Right cardiac atrium (tissue), 5 donors: ENCODE data around the gene FOXQ1. TPM values are rescaled to one million over a fixed set of nuclear protein-coding genes. Genes with fewer than 3 reads are reported as not detected.

Experiments used
- ATAC-seq, 2 donors: fragments of 200-7000 bp; cut with Tn5 transposase; one replicate each; pipeline versions ENCODE4 v1.8.0 to v1.9.1; 2020; ENCODE audit warnings: moderate library complexity in 2 of 2, mild to moderate bottlenecking in 1 of 2
- DNase-seq, 3 donors: peaks; one replicate each; pipeline ENCODE4 v3.0.0-alpha.2; 2020
- H3K27ac ChIP-seq: one replicate; pipeline ENCODE4 v1.5.1; 2013; ENCODE audit warnings: mild to moderate bottlenecking, low read length, control low read depth, moderate library complexity
- H3K27me3 ChIP-seq: one replicate; pipeline ENCODE4 v1.6.1; 2013; ENCODE audit not compliant: control insufficient read depth, insufficient read depth
- H3K4me1 ChIP-seq: one replicate; pipeline ENCODE4 v1.6.1; 2013; ENCODE audit warnings: low read length; ENCODE audit not compliant: control insufficient read depth, insufficient read depth
- H3K4me3 ChIP-seq: one replicate; pipeline ENCODE4 v1.5.1; 2013; ENCODE audit warnings: low read length, control low read depth
- H3K9me3 ChIP-seq: one replicate; pipeline ENCODE4 v1.6.1; 2013; ENCODE audit warnings: low read length; ENCODE audit not compliant: control insufficient read depth
- WGBS: extraction: QIAGEN DNeasy Blood & Tissue Kit; methylation state at CpG from one replicate; pipeline ENCODE4 v1.1.7; 2013; 5-methylcytosine and 5-hydroxymethylcytosine counted together
- intact Hi-C, 4 donors: fragments of 100-400 bp; cut with DNase I; formaldehyde crosslinking; loops; one replicate each; pipeline versions ENCODE4 v1.11.0 to v1.14.0; 2022 to 2023
- polyA plus RNA-seq: library from polyadenylated mRNA; stranded (reverse); fragments of 200-250 nt; gene quantifications from one replicate; pipeline ENCODE4 v1.2.3, GENCODE V29; 2013
- total RNA-seq, 4 donors: library from RNA; stranded (reverse); fragmentation: NEBNext Ultra II Directional; extraction: Animal tissue kit (Norgen Biotek cat#: 25700); gene quantifications; one replicate each; pipeline ENCODE4 v1.2.1, GENCODE V29; 2021
- donor health status: healthy with polysubstance abuse.
- donor health status: DM: no; HTN: yes; CAD: no.
- donor health status: DM: no; HTN: no; CAD: no.
- donor health status: DM: no; HTN: yes; CAD: no; lungs with severe emphysema.
- donor health status: DM: yes; HTN: yes; CAD: no.

Gene FOXQ1
- total and polyA plus RNA-seq, 5 donors = not detected

DNA sequence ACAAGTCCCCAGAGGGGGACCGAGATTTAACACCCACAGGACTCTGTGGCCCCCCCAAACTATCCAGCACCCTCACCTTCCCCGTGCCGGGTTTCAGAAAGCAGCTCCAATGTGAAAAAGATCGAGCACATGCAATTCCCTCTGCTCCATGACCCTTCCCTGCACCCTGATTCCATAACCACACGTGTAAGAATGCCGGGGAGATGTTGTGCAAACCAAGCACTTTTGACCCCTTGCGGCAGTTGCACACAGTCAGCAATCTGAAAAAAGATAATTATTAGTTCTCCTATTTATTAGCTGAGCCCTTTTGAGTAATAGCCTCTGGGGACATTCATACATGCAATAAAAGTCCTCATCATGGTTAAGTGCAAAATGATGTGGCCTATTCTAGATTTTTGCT, 13.0 kb downstream of the FOXQ1 start:
- 79% methylated on average over 7 of the region's 7 CpGs for WGBS
- intact Hi-C loops = no loop called here
- no peaks in the 10 kb centered on the region for H3K27me3 ChIP-seq
- DNase-seq (no peak), ATAC-seq (no peak)
- H3K4me3 ChIP-seq = no peak overlapping the region
- no peaks in the 10 kb centered on the region for H3K9me3 ChIP-seq
- no peaks in the 10 kb centered on the region for H3K4me1 ChIP-seq
- H3K27ac ChIP-seq = no peak overlapping the region

DNA sequence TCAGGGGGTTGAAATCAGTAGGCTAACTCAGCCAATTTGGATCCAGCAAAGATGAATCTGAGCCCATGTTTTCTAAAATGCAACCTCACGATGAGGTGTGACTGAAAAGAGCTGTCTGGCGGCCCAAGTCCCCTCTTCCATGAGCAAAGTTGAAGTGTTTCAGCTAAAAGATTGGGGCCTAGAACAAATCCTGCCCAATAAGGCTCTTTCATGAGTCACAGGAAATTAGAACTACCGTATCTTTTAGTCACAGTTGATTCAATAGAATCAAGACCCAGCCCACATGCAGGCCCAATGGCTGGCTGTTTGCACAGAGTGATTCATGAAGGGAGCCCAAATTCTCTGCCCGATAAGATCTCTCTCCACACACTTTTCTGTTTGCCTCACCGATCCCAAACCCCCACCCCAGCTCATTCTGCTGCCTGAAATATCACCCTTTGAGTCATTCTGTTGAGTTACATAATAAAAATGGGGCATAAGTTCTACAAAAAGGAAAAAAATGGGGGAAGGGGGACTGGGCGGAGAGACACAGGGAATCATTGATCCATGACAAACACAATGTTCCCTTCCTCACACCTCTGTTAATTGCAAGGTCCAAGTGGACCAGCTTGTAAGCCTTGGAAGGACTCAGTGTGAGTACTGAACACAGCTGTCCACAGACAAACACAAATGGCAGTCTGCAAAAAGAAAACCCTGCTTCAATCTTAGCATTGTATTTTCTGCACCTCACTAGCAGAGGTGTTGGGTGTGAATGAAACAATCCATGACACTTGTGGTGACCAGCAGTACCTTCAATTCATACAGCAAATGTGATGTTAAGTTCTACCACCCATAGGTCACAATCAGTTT, 13.8 kb downstream of the FOXQ1 start:
- Histone ChIP-seq H3K27me3 (no peaks in the 10 kb centered on the region), H3K9me3 (no peaks in the 10 kb centered on the region), H3K4me3 (no peak overlapping the region), H3K27ac (no peak overlapping the region), H3K4me1 (no peaks in the 10 kb centered on the region)
- ATAC-seq = peak; percentile 24 to 62
- intact Hi-C loops = no loop called here
- WGBS = 65% methylated on average over 6 of the region's 6 CpGs
- DNase-seq = no peak

DNA sequence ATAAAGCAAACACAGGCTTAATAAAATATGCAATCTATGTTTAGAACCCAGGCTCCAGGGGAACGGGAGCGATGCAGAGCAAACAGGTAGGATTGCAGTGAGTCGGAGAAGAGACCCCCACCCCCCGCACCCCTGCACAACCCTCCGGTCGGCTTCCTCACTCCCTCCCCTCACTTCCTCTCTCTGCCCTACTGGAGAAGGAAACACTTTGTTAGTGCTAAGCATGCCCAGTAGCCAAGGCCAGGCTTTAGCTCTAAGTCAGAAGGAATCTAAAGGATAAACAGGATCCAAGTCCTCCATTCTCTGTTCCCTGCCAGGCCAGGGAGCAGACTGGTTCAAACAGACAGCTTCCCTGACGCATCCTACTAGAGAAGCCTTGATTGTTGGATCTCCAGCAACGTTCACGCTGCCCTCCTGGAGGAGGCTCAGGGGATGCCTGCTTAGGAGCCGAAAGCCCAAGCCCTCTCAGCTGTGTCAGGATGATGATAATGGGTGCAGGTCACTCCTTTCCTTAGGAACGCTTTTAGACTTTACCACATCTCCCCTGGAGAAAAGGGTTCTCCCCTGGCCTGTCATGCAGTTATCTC, 14.7 kb downstream of the FOXQ1 start:
- DNase-seq (no peak), ATAC-seq (no peak)
- Histone ChIP-seq H3K9me3 (no peaks in the 10 kb centered on the region), H3K27ac (no peak overlapping the region), H3K4me3 (no peak overlapping the region), H3K27me3 (no peaks in the 10 kb centered on the region), H3K4me1 (no peaks in the 10 kb centered on the region)
- intact Hi-C loops = no loop called here
- whole genome bisulfite sequencing = 51% methylated on average over 11 of the region's 11 CpGs

DNA sequence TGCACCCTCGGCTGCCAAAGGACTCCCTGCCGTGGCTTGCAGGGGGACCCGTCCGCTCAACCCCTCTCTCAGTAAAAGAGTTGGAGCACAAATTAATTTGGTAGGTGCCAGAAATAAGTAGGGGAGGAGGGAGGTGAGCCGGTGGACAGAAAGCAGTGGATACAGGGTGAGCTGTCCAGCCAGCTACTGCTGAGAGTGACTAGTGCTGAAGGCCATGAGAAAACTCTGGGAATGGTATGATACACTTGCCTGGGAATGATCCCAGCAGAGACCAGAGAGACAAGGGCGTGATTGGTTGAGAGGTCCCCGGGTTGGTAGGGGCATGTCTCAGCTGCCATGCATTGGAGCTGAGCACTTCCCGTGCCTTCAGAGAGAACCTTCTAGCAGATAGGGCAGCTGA, 15.7 kb downstream of the FOXQ1 start:
- intact Hi-C loops = no loop called here
- no peak for DNase-seq
- no peak for ATAC-seq
- H3K27ac ChIP-seq = no peak overlapping the region
- H3K27me3 ChIP-seq = no peaks in the 10 kb centered on the region
- H3K4me1 ChIP-seq = no peaks in the 10 kb centered on the region
- H3K9me3 ChIP-seq = no peaks in the 10 kb centered on the region
- WGBS = 74% methylated on average over 8 of the region's 8 CpGs
- H3K4me3 ChIP-seq = no peak overlapping the region

DNA sequence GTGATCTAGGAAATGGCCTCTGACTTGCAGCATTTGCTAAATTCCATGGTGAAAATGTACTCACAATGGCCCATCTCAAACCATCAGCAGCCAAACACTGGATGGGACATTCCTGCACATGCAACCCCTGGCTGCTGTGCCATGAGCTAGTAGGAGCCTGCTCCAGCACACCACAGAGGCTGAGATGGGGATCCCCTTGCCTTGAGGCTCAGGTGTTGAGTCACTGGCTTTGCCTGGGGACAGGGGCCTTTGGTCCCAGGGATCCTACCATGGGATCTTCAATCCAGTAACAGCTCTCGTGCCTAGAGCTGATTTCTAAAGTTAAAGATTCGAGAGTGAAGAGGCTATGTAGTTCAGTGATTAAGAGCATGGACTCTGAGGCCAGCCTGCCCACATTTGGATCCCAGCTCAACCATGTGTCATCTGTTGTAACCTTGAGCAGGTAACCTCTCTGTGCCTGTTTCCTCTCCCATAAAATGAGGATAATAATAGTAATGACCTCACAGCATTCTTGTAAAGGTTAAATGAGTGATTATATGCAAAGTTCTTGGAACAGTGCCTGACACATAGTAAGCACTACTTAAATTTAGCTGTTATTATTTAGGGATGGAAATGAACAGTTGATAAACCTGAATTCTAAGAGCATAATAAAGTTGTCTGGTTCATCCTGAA, 16.4 kb downstream of the FOXQ1 start:
- Histone ChIP-seq H3K27ac (no peak overlapping the region), H3K27me3 (no peaks in the 10 kb centered on the region), H3K4me3 (no peak overlapping the region), H3K9me3 (no peaks in the 10 kb centered on the region), H3K4me1 (no peaks in the 10 kb centered on the region)
- ATAC-seq (no peak), DNase-seq (no peak)
- intact Hi-C loops = no loop called here
- WGBS = 83% methylated on average over 2 of the region's 2 CpGs

DNA sequence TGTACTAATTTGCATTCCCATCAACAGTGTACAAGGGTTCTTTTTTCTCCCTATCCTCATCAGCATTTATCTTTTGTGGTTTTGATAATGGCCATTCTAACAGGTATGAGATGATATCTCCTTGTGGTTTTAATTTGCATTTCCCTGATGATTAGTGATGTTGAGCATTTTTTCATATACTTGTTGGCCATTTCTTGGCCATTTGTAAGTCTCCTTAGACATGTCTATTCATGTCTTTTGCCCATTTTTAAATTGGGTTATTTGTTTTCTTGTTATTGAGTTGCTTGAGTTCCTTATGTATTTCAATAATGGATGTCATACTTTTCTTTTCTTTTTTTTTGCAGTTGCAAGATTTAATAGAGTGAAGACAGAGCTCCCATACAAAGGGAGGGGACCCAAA, 17.8 kb downstream of the FOXQ1 start:
- no peak overlapping the region for H3K4me3 ChIP-seq
- no peaks in the 10 kb centered on the region for H3K4me1 ChIP-seq
- H3K27me3 ChIP-seq = no peaks in the 10 kb centered on the region
- ATAC-seq = no peak
- no peak for DNase-seq
- no peak overlapping the region for H3K27ac ChIP-seq
- H3K9me3 ChIP-seq = no peaks in the 10 kb centered on the region
- intact Hi-C loops = no loop called here

DNA sequence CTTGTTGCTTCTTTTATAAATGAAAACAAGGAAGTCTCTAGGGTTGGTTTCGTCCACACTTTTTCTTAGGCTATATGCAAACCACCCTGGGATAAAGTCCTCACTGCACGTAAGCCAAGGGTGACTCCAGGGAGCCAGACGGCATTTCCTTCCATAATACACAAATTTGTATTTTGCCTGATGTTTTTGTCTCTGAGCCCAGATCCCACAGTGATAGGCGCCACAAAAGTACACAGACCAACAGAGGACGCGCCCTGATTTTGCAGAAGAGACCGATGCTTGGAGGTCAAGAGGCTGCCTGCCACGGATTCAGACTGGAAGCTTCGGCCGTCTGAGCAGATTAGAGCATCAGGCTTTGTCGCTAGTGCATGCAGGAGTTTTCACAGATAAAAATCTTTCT, 22.8 kb downstream of the FOXQ1 start:
- Histone ChIP-seq H3K4me1 (no peaks in the 10 kb centered on the region), H3K27ac (no peak overlapping the region), H3K4me3 (no peak overlapping the region), H3K9me3 (peaks cover 2% of the 10 kb centered on the region), H3K27me3 (no peaks in the 10 kb centered on the region)
- 47% methylated on average over 11 of the region's 11 CpGs for WGBS
- no peak for DNase-seq
- intact Hi-C loops = no loop called here
- ATAC-seq = no peak

DNA sequence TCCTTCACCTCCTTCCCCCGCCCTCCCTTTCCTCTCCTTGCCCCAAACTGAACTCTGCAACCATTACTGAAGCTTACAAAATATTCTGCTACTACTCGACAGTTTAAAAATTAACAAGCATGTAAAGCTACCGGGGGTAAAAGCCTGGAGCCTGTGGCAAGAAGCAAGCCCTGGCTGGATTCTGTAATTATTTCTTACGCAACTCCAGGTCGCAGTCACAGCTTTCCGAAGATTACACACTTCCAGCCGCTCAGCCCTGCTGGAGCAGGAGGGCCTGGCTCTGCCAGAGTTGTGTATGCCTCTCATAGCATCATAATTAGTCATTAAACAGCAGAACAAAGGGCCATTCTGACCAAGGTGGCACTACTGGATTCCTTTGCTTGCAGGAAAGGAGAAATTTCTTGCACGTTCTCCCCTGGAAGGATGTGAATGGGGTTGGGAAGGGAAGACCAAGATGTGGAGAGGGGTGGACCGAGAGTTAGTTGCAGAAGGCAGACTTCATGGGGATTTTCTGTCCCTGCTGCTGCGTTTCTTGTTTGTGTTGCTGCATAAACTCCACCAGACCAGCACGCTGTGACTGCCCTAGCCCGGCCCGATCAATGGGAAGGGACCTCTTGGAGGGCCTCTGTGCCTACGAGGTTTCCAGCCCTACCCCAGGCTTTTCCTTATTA, 23.6 kb downstream of the FOXQ1 start:
- intact Hi-C loops = no loop called here
- peak; percentile 69 to 76 (median 70) for DNase-seq

DNA sequence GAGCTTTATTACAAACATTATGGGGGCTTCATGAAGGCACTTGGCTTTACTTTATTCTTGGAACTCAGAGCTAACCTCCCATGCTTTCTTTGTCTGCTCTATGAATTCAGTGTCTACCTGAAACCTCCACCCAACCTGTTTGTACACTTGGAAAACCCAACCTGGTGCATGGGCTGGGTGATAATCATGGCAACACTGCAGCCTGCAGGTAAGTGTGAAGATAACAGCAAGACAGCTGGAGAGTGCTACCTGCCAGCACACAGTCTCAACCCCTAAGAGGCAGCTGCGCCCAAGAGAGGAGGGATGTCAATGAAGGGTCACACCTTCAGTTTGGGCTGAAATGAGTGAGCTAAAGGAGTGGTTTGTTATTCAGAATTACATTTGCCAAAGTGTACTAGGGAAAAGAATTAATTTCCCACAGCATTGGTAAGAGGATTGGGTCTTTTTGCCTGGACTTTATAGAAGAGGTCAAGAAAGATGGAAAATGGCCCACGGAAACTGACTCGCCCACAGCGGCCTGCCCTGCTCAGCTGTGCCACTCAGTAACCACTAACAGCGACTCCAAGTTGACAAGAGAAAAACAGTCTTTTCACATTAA, 24.4 kb downstream of the FOXQ1 start:
- ATAC-seq (no peak), DNase-seq (no peak)
- Histone ChIP-seq H3K4me1 (no peaks in the 10 kb centered on the region), H3K27me3 (no peaks in the 10 kb centered on the region), H3K9me3 (peaks cover 2% of the 10 kb centered on the region), H3K27ac (no peak overlapping the region), H3K4me3 (no peak overlapping the region)
- 95% methylated on average over 5 of the region's 5 CpGs for WGBS
- intact Hi-C loops = no loop called here

More for the DNA sequence above, 23.6 kb downstream of the FOXQ1 start:
- no peak overlapping the region for H3K4me3 ChIP-seq
- peak; percentile 81 to 95 for ATAC-seq
- H3K27ac ChIP-seq = no peak overlapping the region
- H3K9me3 ChIP-seq = peaks cover 2% of the 10 kb centered on the region
- no peaks in the 10 kb centered on the region for H3K4me1 ChIP-seq
- H3K27me3 ChIP-seq = no peaks in the 10 kb centered on the region
- WGBS = 53% methylated on average over 14 of the region's 14 CpGs

DNA sequence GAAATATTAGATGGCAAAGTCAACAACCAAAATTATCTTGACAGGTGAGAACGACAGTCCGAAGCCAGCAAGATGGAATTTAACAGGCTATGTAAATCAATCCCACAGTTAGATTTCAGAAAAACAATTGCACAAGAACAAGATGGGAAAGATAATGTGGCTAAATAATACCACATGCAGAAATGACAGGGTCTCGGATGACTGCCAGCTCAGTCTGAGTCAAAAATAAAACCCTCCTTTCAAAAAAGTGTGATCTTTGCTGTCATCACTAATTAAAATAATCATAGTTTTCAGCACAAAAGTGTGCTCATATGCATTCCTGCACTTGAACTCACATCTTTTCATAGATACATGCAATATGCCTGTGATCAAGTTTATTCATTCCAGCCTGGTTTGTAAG, 25.9 kb downstream of the FOXQ1 start:
- no peaks in the 10 kb centered on the region for H3K27me3 ChIP-seq
- H3K9me3 ChIP-seq = peaks cover 2% of the 10 kb centered on the region
- ATAC-seq (no peak), DNase-seq (no peak)
- 83% methylated on average over 3 of the region's 3 CpGs for WGBS
- no peak overlapping the region for H3K4me3 ChIP-seq
- H3K4me1 ChIP-seq = no peaks in the 10 kb centered on the region
- intact Hi-C loops = no loop called here
- no peak overlapping the region for H3K27ac ChIP-seq

DNA sequence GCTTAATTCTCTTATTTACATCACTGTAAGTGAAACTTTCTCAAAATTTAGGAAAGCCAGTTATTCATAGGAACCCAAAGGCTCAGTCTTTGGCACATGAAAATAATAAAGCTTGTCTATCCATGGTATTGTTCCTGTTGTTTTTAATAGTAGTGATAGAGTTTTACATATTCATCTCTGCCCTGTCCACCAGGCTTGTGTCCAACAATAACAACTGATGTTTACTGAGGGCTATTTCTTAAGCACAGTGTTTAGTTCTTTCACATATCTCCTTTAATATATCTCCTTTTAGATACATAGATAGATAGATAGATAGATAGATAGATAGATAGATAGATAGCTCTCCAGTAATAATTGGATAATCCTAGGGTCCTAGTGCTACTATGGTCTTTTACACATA, 34.2 kb downstream of the FOXQ1 start:
- H3K27ac ChIP-seq = no peak overlapping the region

More for the DNA sequence above, 34.2 kb downstream of the FOXQ1 start:
- H3K9me3 ChIP-seq = no peaks in the 10 kb centered on the region
- H3K4me3 ChIP-seq = no peak overlapping the region
- no peak for DNase-seq
- no peak for ATAC-seq
- H3K27me3 ChIP-seq = no peaks in the 10 kb centered on the region
- intact Hi-C loops = no loop called here
- peaks cover 3% of the 10 kb centered on the region for H3K4me1 ChIP-seq
